ENCODE results near the gene NDC80. TPM values are rescaled to one million over a fixed set of nuclear protein-coding genes. Genes with fewer than 3 reads are reported as not detected.

Gene NDC80
- total RNA-seq, 1 experiment from 2014 or later: 89.2 TPM

DNA sequence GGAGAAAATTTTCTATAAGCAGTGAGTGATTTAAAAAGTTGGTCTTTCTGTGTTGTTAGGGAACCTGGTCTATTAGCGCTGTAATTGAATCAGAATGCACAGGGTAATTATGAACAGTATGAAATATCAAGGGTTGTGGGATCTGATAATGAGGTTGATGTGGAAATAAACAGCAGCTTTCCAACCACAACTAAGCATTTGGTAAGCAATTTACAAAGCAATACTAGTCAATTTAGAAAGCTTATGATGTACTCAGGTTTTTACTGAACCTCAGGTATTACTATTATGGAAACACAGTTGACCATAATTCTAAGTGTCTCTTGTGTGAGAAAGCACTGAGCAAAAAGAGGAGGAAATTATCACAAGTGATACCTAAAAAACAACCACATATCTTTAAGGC lies 73.2 kb downstream of the NDC80 start:
- BruUV-seq (replicated peaks): no TSS peak
- no peak for TF ChIP-seq EZH2 (IDR thresholded peaks at IDR 0.05; ENCODE audit: low read depth)
- TF ChIP-seq, protein P1, sequence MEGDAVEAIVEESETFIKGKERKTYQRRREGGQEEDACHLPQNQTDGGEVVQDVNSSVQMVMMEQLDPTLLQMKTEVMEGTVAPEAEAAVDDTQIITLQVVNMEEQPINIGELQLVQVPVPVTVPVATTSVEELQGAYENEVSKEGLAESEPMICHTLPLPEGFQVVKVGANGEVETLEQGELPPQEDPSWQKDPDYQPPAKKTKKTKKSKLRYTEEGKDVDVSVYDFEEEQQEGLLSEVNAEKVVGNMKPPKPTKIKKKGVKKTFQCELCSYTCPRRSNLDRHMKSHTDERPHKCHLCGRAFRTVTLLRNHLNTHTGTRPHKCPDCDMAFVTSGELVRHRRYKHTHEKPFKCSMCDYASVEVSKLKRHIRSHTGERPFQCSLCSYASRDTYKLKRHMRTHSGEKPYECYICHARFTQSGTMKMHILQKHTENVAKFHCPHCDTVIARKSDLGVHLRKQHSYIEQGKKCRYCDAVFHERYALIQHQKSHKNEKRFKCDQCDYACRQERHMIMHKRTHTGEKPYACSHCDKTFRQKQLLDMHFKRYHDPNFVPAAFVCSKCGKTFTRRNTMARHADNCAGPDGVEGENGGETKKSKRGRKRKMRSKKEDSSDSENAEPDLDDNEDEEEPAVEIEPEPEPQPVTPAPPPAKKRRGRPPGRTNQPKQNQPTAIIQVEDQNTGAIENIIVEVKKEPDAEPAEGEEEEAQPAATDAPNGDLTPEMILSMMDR (conservative IDR thresholded peaks at IDR 0.05): no peak
- H3K4me2 ChIP-seq: no peak overlapping the region
- no peak for DNase-seq
- H3K9me2 ChIP-seq (ENCODE audit: insufficient read depth): no peaks in the 10 kb centered on the region
- H3K27ac ChIP-seq: no peak overlapping the region
- no peak overlapping the region for H3K4me3 ChIP-seq
- H4K20me1 ChIP-seq (ENCODE audit: insufficient read depth): no peaks in the 10 kb centered on the region
- H3K79me2 ChIP-seq (ENCODE audit: low read depth): no peaks in the 10 kb centered on the region
- H3K9me3 ChIP-seq (ENCODE audit: insufficient read depth, low read depth): no peaks in the 10 kb centered on the region
- intact Hi-C loops (cut with micrococcal nuclease; ENCODE audit: unreplicated experiment): no loop called here
- no peaks in the 10 kb centered on the region for H3K36me3 ChIP-seq (ENCODE audit: low read depth)
- no peaks in the 10 kb centered on the region; the same call in 1 of the 2 replicates for H3K4me1 ChIP-seq (replicated peaks; ENCODE audit: insufficient read depth)
- H3K27me3 ChIP-seq (ENCODE audit: insufficient read depth, low read depth): no peaks in the 10 kb centered on the region
- ChIA-PET POLR2A (ENCODE audit: unreplicated experiment) (no interaction called here), CTCF (no interaction called here)
- no peaks in the 10 kb centered on the region for H3F3A ChIP-seq (ENCODE audit: insufficient read depth, low read depth)
- no peak overlapping the region for H2AFZ ChIP-seq

DNA sequence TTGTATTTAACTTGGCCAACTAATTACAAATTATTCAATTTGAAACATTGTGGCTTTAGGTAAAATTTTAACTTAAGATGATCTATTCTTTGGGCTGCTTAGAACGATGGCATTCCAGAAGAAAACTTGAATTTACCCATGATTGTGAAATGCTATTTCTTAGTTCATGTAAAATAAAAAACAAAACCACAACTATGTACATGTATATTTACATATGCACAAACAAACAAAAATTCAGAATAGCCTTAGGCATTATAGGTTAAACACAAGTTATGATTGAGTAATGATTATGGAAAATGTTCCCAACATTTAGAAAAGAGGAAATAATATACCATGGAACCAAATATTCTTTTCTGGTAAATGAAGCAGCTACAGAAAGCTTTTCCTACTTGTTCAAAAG lies 80.6 kb downstream of the NDC80 start:
- intact Hi-C loops (cut with micrococcal nuclease; ENCODE audit: unreplicated experiment): no loop called here
- ChIA-PET POLR2A (ENCODE audit: unreplicated experiment) (no interaction called here), CTCF (interaction anchor here (0.6 kb wide), 1 partner anchor 1296 kb away, joined by 3 read pairs; no protein-coding TSS in a partner anchor)
- Histone ChIP-seq H2AFZ (no peak overlapping the region), H3K36me3 (ENCODE audit: low read depth) (no peaks in the 10 kb centered on the region), H3K4me2 (0 out of 2 replicates have a peak overlapping the region, but pooled peaks have one; percentile 15), H3K79me2 (ENCODE audit: low read depth) (peaks cover 12% of the 10 kb centered on the region), H3K27ac (no peak overlapping the region), H3K27me3 (ENCODE audit: insufficient read depth, low read depth) (no peaks in the 10 kb centered on the region), H3K9me2 (ENCODE audit: insufficient read depth) (no peaks in the 10 kb centered on the region), H4K20me1 (ENCODE audit: insufficient read depth) (peaks cover 5% of the 10 kb centered on the region; the same call in 1 of the 2 replicates), H3F3A (ENCODE audit: insufficient read depth, low read depth) (0 out of 2 replicates have a peak, but pooled peaks cover 4% of the 10 kb centered on the region), H3K4me1 (replicated peaks; ENCODE audit: insufficient read depth) (peaks cover 24% of the 10 kb centered on the region), H3K4me3 (no peak overlapping the region), H3K9me3 (ENCODE audit: insufficient read depth, low read depth) (no peaks in the 10 kb centered on the region)
- TF ChIP-seq EZH2 (IDR thresholded peaks at IDR 0.05; ENCODE audit: low read depth): no peak
- TF ChIP-seq, protein P1 (conservative IDR thresholded peaks at IDR 0.05): no peak
- no TSS peak for BruUV-seq (replicated peaks)
- peak in 1 of 2 experiments; percentile 74 for DNase-seq

DNA sequence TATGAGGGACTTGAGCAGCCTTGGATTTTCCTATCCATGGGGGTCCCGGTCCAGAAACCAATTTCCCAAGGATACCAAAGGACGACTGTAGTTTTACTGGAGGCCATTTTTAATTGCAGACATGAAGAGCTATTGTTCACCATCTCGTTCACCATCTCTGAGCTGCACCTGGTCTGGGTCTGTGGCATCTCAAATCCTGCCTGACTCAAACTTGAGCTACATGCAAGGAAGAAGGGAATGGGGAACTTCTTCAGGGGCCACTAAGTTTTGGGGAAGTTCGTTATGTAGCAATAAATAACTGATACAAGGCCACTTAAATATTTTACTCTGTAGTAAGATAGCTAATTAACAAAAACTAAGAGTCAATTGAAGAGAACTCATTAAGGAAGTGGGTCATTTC lies 82.1 kb downstream of the NDC80 start:
- H3K27ac ChIP-seq: no peak overlapping the region
- H3K9me2 ChIP-seq (ENCODE audit: insufficient read depth): no peaks in the 10 kb centered on the region
- no peaks in the 10 kb centered on the region for H3K9me3 ChIP-seq (ENCODE audit: insufficient read depth, low read depth)
- no peak for TF ChIP-seq EZH2 (IDR thresholded peaks at IDR 0.05; ENCODE audit: low read depth)
- TF ChIP-seq, protein P1 (conservative IDR thresholded peaks at IDR 0.05): no peak
- ChIA-PET CTCF (no interaction called here), POLR2A (ENCODE audit: unreplicated experiment) (interaction anchor here (0.6 kb wide), 1 partner anchor 80 kb away, joined by 3 read pairs; no protein-coding TSS in a partner anchor)
- no peaks in the 10 kb centered on the region for H3K27me3 ChIP-seq (ENCODE audit: insufficient read depth, low read depth)
- H3K4me2 ChIP-seq: no peak overlapping the region
- no peak overlapping the region for H3K4me3 ChIP-seq
- peaks cover 27% of the 10 kb centered on the region for H3K79me2 ChIP-seq (ENCODE audit: low read depth)
- BruUV-seq (replicated peaks): no TSS peak
- H3K4me1 ChIP-seq (replicated peaks; ENCODE audit: insufficient read depth): peaks cover 39% of the 10 kb centered on the region
- DNase-seq: no peak
- 0 out of 2 replicates have a peak, but pooled peaks cover 11% of the 10 kb centered on the region for H3F3A ChIP-seq (ENCODE audit: insufficient read depth, low read depth)
- intact Hi-C loops (cut with micrococcal nuclease; ENCODE audit: unreplicated experiment): no loop called here
- H2AFZ ChIP-seq: no peak overlapping the region
- H3K36me3 ChIP-seq (ENCODE audit: low read depth): no peaks in the 10 kb centered on the region
- H4K20me1 ChIP-seq (ENCODE audit: insufficient read depth): peaks cover 17% of the 10 kb centered on the region

All from PC-9 (cell line).